IMR-90 (cell line): ENCODE results near the gene NACC1. TPM values are rescaled to one million over a fixed set of nuclear protein-coding genes. Genes with fewer than 3 reads are reported as not detected.

ENCODE experiments used
- ATAC-seq: fragments of 200-7000 bp; cut with Tn5 transposase; 2 replicates; pipeline ENCODE4 v1.9.1; 2020; ENCODE audit warnings: low read depth, mild to moderate bottlenecking, moderate library complexity
- BruUV-seq: library from RNA; stranded (reverse); fragments of 400-500 nt; replicated peaks from 2 replicates; lab custom pipeline; 2021; lab: Mats Ljungman, UMichigan
- CTCF ChIA-PET: fragments of 300-600 bp; formaldehyde crosslinking; extraction: SDS; loops from one replicate; lab custom pipeline; 2021; ENCODE audit warnings: antibody characterized with exemption; lab: Yijun Ruan, JAX
- POLR2A ChIA-PET: fragments of 300-600 bp; sonication (Branson Sonifier 250); formaldehyde crosslinking; loops from one replicate; lab custom pipeline; 2022; ENCODE audit warnings: antibody characterized with exemption; ENCODE audit not compliant: unreplicated experiment; lab: Charles Lee
- DNase-seq: peaks from one replicate; pipeline ENCODE4 v3.0.0; 2013
- H2AFZ ChIP-seq: replicated peaks from 2 replicates; pipeline ENCODE3; 2013; ENCODE audit warnings: low read length, mild to moderate bottlenecking; ENCODE audit not compliant: poor library complexity
- H2AK5ac ChIP-seq: 2 replicates; pipeline ENCODE4 v1.6.1; 2013; ENCODE audit warnings: low read depth, low read length, inconsistent platforms
- H2AK9ac ChIP-seq: replicated peaks from 2 replicates; pipeline ENCODE3; 2013; ENCODE audit warnings: mild to moderate bottlenecking, low read depth, low read length, moderate library complexity; ENCODE audit not compliant: poor library complexity
- H2BK120ac ChIP-seq: 2 replicates; pipeline ENCODE4 v1.6.1; 2013; ENCODE audit warnings: low read depth, low read length, inconsistent platforms
- H2BK15ac ChIP-seq: 3 replicates; pipeline ENCODE4 v1.6.1; 2013; ENCODE audit warnings: low read depth, low read length, inconsistent platforms
- H2BK20ac ChIP-seq: 2 replicates; pipeline ENCODE4 v1.6.1; 2013; ENCODE audit warnings: low read depth, mild to moderate bottlenecking, inconsistent platforms, low read length, moderate library complexity
- H2BK5ac ChIP-seq: 2 replicates; pipeline ENCODE4 v1.6.1; 2013; ENCODE audit warnings: mild to moderate bottlenecking, low read depth, low read length, inconsistent platforms; ENCODE audit not compliant: poor library complexity, severe bottlenecking
- H3K14ac ChIP-seq: replicated peaks from 2 replicates; pipeline ENCODE4 v1.6.1; 2013; ENCODE audit warnings: low read depth, low read length, inconsistent platforms
- H3K18ac ChIP-seq: 2 replicates; pipeline ENCODE4 v1.6.1; 2013; ENCODE audit warnings: low read depth, low read length, control low read depth
- H3K23ac ChIP-seq: 2 replicates; pipeline ENCODE4 v1.6.1; 2013; ENCODE audit warnings: low read depth, low read length, inconsistent platforms
- H3K27ac ChIP-seq: 2 replicates; pipeline ENCODE4 v1.5.1; 2013; ENCODE audit warnings: mild to moderate bottlenecking, control low read depth, low read length; ENCODE audit not compliant: insufficient read depth
- H3K27me3 ChIP-seq: 2 replicates; pipeline ENCODE4 v1.6.1; 2013; ENCODE audit warnings: low read length; ENCODE audit not compliant: control insufficient read depth, insufficient read depth
- H3K36me3 ChIP-seq: 2 replicates; pipeline ENCODE4 v1.6.1; 2013; ENCODE audit warnings: low read length, mixed read lengths; ENCODE audit not compliant: control insufficient read depth, insufficient read depth
- H3K4ac ChIP-seq: 2 replicates; pipeline ENCODE4 v1.6.1; 2013; ENCODE audit warnings: low read depth, low read length, inconsistent platforms
- H3K4me1 ChIP-seq: 2 replicates; pipeline ENCODE4 v1.6.1; 2013; ENCODE audit warnings: low read length, mixed read lengths; ENCODE audit not compliant: control insufficient read depth, insufficient read depth
- H3K4me2 ChIP-seq: 2 replicates; pipeline ENCODE4 v1.6.1; 2013; ENCODE audit warnings: low read depth, mild to moderate bottlenecking, control low read depth, low read length, moderate library complexity
- H3K4me3 ChIP-seq: 2 replicates; pipeline ENCODE4 v1.5.1; 2013; ENCODE audit warnings: low read depth, mild to moderate bottlenecking, control low read depth, low read length, moderate library complexity; ENCODE audit not compliant: insufficient read depth
- H3K56ac ChIP-seq: 2 replicates; pipeline ENCODE4 v1.6.1; 2013; ENCODE audit warnings: low read length, inconsistent platforms; ENCODE audit not compliant: insufficient read depth; ENCODE audit errors: extremely low read depth
- H3K79me1 ChIP-seq, 2 experiments: 2 replicates each; pipeline ENCODE4 v1.6.1; 2013; ENCODE audit warnings: low read length in 2 of 2, inconsistent platforms in 1 of 2, low read depth in 1 of 2
- H3K9ac ChIP-seq: 2 replicates; pipeline ENCODE4 v1.6.1; 2013; ENCODE audit warnings: low read depth, low read length, control low read depth
- H3K9me1 ChIP-seq: 2 replicates; pipeline ENCODE4 v1.6.1; 2013; ENCODE audit warnings: low read length, inconsistent platforms; ENCODE audit not compliant: insufficient read depth
- H3K9me3 ChIP-seq: 2 replicates; pipeline ENCODE4 v1.6.1; 2013; ENCODE audit warnings: low read length; ENCODE audit not compliant: control insufficient read depth, insufficient read depth
- H4K20me1 ChIP-seq: 2 replicates; pipeline ENCODE4 v1.6.1; 2013; ENCODE audit warnings: low read length, inconsistent platforms; ENCODE audit not compliant: insufficient read depth
- H4K5ac ChIP-seq: 2 replicates; pipeline ENCODE4 v1.6.1; 2013; ENCODE audit warnings: mild to moderate bottlenecking, low read depth, low read length, control low read depth
- H4K8ac ChIP-seq, 2 experiments: 2 replicates each; pipeline ENCODE4 v1.6.1; 2013; ENCODE audit warnings: low read depth in 2 of 2, low read length in 2 of 2, control low read depth in 1 of 2, inconsistent platforms in 1 of 2
- H4K91ac ChIP-seq: 2 replicates; pipeline ENCODE4 v1.6.1; 2013; ENCODE audit warnings: low read depth, low read length, inconsistent platforms; ENCODE audit not compliant: insufficient read depth
- BHLHE40 ChIP-seq: fragments of 150-350 bp; IDR thresholded peaks from 2 replicates; pipeline ENCODE4 v1.6.1; 2016; ENCODE audit warnings: mild to moderate bottlenecking, low read depth, low read length
- CHD1 ChIP-seq: IDR thresholded peaks from 2 replicates; pipeline ENCODE4 v1.6.1; 2012; ENCODE audit warnings: low read depth, low read length, improper control_type of control experiment
- FOS ChIP-seq: fragments of 150-350 bp; IDR thresholded peaks from 2 replicates; pipeline ENCODE4 v1.6.1; 2016; ENCODE audit warnings: low read depth, low read length
- MAFK ChIP-seq: IDR thresholded peaks from 2 replicates; pipeline ENCODE4 v1.6.1; 2012; ENCODE audit warnings: low read depth, low read length, improper control_type of control experiment
- NFE2L2 ChIP-seq: fragments of 150-350 bp; IDR thresholded peaks from 2 replicates; pipeline ENCODE4 v1.6.1; 2016; ENCODE audit warnings: low read depth, mild to moderate bottlenecking, low read length
- RAD21 ChIP-seq: IDR thresholded peaks from 2 replicates; pipeline ENCODE4 v1.6.1; 2012; ENCODE audit warnings: low read length, improper control_type of control experiment
- RCOR1 ChIP-seq: IDR thresholded peaks from 2 replicates; pipeline ENCODE4 v1.6.1; 2012; ENCODE audit warnings: mild to moderate bottlenecking, low read length, improper control_type of control experiment; ENCODE audit not compliant: insufficient replicate concordance
- WGBS, 2 experiments: methylation state at CpG; one replicate each; pipeline versions ENCODE4 v1.1.5 to v1.1.7; 2013; ENCODE audit warnings: missing lambda C conversion rate in 2 of 2; ENCODE audit not compliant: insufficient read length in 1 of 2; ENCODE audit errors: extremely low coverage in 2 of 2; 5-methylcytosine and 5-hydroxymethylcytosine counted together
- dilution Hi-C: fragments of 300-500 bp; cut with HindIII; formaldehyde crosslinking; loops from one replicate; pipeline ENCODE4 v1.14.3; 2018; ENCODE audit warnings: low sequenced_read_pairs; ENCODE audit not compliant: unreplicated experiment
- in situ Hi-C: fragments of 300-500 bp; cut with MboI; formaldehyde crosslinking; loops from 3 replicates; pipeline ENCODE4 v1.14.3; 2019; ENCODE audit warnings: low sequenced_read_pairs, inconsistent platforms, mixed read lengths
- intact Hi-C: fragments of 100-400 bp; cut with micrococcal nuclease; formaldehyde crosslinking; loops from 2 replicates; pipeline ENCODE4 v1.10.0; 2022
- polyA plus RNA-seq, 3 experiments: library from polyadenylated mRNA; depleted of rRNA; stranded (reverse); fragments of >200 nt; gene quantifications; 2 replicates each; pipeline ENCODE4 v1.2.3, GENCODE V29; 2012; ENCODE audit warnings: low replicate concordance in 1 of 3
- total RNA-seq: library from RNA; depleted of rRNA; stranded (reverse); fragments of >200 nt; gene quantifications from 2 replicates; pipeline ENCODE4 v1.2.3, GENCODE V29; 2012

Gene NACC1
- total and polyA plus RNA-seq, 2 of the 4 experiments (the other 2 are of a cell fraction) = 42.5 to 181 TPM

DNA sequence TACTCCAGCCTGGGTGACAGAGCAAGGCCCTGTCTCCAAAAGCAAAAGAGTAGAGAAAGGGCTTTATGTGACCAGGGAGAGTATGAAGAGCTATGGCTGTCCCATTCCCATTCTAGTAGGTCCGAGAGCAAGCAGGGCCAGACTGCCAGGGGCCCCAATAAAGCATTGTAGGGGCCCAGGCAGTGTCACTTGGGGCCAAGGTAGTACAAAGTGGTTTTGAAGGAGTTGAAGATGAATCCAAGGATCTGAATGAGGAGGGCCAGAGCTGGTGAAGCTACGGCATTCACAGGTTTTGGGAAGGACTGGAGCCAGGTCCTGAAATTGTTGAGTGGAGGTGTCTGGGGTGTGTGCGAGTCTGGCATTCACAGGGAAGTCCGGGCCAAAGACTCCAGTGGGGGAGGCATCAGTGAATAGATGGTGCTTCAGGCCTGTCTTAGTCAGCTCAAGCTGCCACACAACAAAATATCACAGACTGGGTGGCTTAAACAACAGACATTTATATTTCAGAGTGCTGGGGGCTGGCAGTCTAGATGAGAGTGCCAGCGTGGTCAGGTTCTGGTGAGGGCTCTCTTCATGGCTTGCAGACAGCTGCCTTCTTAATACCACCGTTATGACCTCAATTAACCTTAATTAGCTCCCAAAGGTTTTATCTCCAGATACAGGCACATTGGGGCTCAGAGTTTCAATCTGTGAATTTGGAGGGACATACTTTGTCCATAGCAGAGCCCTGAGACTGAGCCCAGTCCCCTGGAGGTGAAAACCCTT is 9.9 kb downstream of the NACC1 start:
- H3K9me1 ChIP-seq = peaks cover 29% of the 10 kb centered on the region
- H3K9ac ChIP-seq = no peak overlapping the region
- BruUV-seq = no TSS peak
- intact Hi-C loops (no loop called here), dilution Hi-C loops (no loop called here), in situ Hi-C loops (no loop called here)
- ChIA-PET CTCF (interaction anchor here (0.6 kb wide), 1 partner anchor 243 kb away, joined by 3 read pairs; no protein-coding TSS in a partner anchor), POLR2A (no interaction called here)
- no peak overlapping the region for H4K8ac ChIP-seq
- H2BK15ac ChIP-seq = no peak overlapping the region
- no peak overlapping the region for H3K14ac ChIP-seq
- no peak overlapping the region for H2AFZ ChIP-seq
- no peak overlapping the region for H3K4me3 ChIP-seq
- ATAC-seq = no peak
- H4K91ac ChIP-seq = no peak overlapping the region
- 100% methylated on average over 1 of the region's 6 CpGs; no CpG with 5 or more reads in 1 of the 2 experiments for WGBS, 2 experiments
- H3K18ac ChIP-seq = no peak overlapping the region
- no peak overlapping the region for H2BK5ac ChIP-seq
- H3K9me3 ChIP-seq = no peaks in the 10 kb centered on the region
- no peak overlapping the region for H3K23ac ChIP-seq
- H3K4ac ChIP-seq = no peak overlapping the region
- H2BK120ac ChIP-seq = no peak overlapping the region
- H2AK5ac ChIP-seq = no peak overlapping the region
- peaks cover 90% of the 10 kb centered on the region for H4K20me1 ChIP-seq
- H3K4me2 ChIP-seq = no peak overlapping the region
- H3K36me3 ChIP-seq = peaks cover 14% of the 10 kb centered on the region
- H4K5ac ChIP-seq = no peak overlapping the region
- no peaks in the 10 kb centered on the region for H3K27me3 ChIP-seq
- no peak overlapping the region for H2BK20ac ChIP-seq
- H2AK9ac ChIP-seq = no peak overlapping the region
- no peak overlapping the region for H3K27ac ChIP-seq
- H3K79me1 ChIP-seq = peaks cover 10 to 83% of the 10 kb centered on the region in 2 experiments; a peak in 3 of 4 replicates
- no peak for DNase-seq
- H3K56ac ChIP-seq = no peak overlapping the region
- H3K4me1 ChIP-seq = peaks cover 13% of the 10 kb centered on the region; the same call in 1 of the 2 replicates
- TF ChIP-seq NFE2L2 (no peak), RCOR1 (no peak), FOS (no peak), RAD21 (no peak), MAFK (no peak), CHD1 (no peak), BHLHE40 (no peak)
